Motor neuron (in vitro differentiated cells): Measurements from ENCODE around the gene CHADL. TPM values are rescaled to one million over a fixed set of nuclear protein-coding genes. Genes with fewer than 3 reads are reported as not detected.

ENCODE experiments used
- ATAC-seq, 8 experiments: fragments of 200-7000 bp; cut with Tn5 transposase; replicated peaks in 6 of 8; 2 replicates each; pipeline ENCODE4 v1.8.0; 2021; ENCODE audit warnings: mild to moderate bottlenecking in 8 of 8, moderate library complexity in 8 of 8
- H3K27ac ChIP-seq, 2 donors: fragments of 250-450 bp; sonication (Bioruptor Pico); 2 replicates each; pipeline ENCODE4 v1.9.0; 2021; ENCODE audit warnings: antibody characterized with exemption in 2 of 2, mild to moderate bottlenecking in 2 of 2, moderate library complexity in 1 of 2
- H3K4me1 ChIP-seq, 2 donors: fragments of 250-450 bp; sonication (Bioruptor Pico); replicated peaks in 1 of 2; 2 replicates each; pipeline ENCODE4 v1.6.1; 2021; ENCODE audit warnings: antibody characterized with exemption in 2 of 2, mild to moderate bottlenecking in 2 of 2, moderate library complexity in 1 of 2
- H3K4me3 ChIP-seq, 5 donors: fragments of 250-450 bp; sonication (Bioruptor Pico); 2 replicates each; pipeline ENCODE4 v1.9.0; 2021; ENCODE audit warnings: antibody characterized with exemption in 5 of 5, mild to moderate bottlenecking in 5 of 5, moderate library complexity in 4 of 5
- WGBS, 10 experiments: fragments of 450-650 bp; shearing (Covaris generic); methylation state at CpG; one replicate each; pipeline ENCODE4 v1.0.0; 2022; 5-methylcytosine and 5-hydroxymethylcytosine counted together
- in situ Hi-C, 9 experiments: fragments of 400-800 bp; cut with MboI; loops; one replicate each; pipeline ENCODE4 v1.15.0; 2021; ENCODE audit warnings: low sequenced_read_pairs in 9 of 9, low pct_unique_long_range_greater_than_20kb in 2 of 9; ENCODE audit not compliant: unreplicated experiment in 9 of 9
- total RNA-seq, 8 experiments: library from RNA; unstranded; fragments of 300-600 nt; gene quantifications; 2 replicates each; pipeline versions ENCODE4 v1.2.3 to v1.2.4, GENCODE V29; 2022

CHADL gene
- total RNA-seq, 8 experiments from 2014 or later, result 0.38 to 1.9 (median 0.52) TPM; not detected in 1

- H3K4me1 ChIP-seq, result no peaks in the 10 kb centered on the region
- no peak for ATAC-seq
- in situ Hi-C loops, result no loop called here
- no peak overlapping the region for H3K27ac ChIP-seq
- WGBS, 10 experiments, result 90% methylated on average over 2 of the region's 12 CpGs; no CpG with 5 or more reads in 9 of the 10 experiments
- no peak overlapping the region for H3K4me3 ChIP-seq
These were observed 9.4 kb upstream of the CHADL start for GRCh38 chr22:41250127-41250526.

DNA sequence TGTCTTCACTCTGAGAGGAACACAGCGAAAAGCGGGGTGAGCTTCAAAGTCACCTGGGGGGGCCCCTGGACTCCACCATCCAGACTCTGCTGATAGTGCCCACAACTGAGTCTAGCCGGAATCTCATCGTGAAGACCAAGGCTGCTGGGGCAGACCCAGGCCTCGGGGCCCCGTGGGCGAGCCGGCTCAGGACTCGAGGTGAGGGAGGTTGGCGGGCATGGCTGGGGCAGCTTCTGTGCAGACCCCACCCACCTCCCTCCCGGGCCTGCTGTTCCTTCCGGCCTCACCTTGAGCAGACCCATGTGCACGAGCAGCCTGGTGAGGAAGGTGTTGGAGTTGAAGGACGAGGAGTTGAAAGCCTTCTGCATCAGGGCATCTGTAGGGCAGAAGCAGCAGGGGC lies 8.7 kb upstream of the CHADL start:
- no peak for ATAC-seq
- Histone ChIP-seq H3K4me3 (no peak overlapping the region), H3K4me1 (no peaks in the 10 kb centered on the region), H3K27ac (no peak overlapping the region)
- 97 to 100% (median 100%) methylated on average over 2 to 6 of the region's 14 CpGs; no CpG with 5 or more reads in 7 of the 10 experiments for WGBS, 10 experiments
- in situ Hi-C loops, result no loop called here

DNA sequence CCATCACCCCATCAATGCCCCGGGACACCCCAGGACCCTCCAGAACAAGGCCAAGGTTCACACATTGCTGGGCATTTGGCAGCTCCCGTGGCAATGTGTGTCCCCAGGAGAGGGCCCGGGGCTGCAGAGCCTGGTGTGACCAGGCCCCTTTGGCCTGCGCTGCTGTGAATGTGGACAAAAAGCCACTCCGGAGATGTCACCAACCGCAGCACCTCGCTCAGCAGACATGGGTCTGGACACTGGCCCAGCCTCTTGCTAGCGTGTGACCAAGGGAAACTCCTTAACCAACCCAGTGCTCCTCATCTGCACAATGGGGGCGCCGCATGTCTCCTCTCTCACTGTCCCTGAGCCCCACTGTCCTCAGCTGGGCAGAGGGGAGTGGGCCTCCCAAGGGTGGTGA lies 8.0 kb upstream of the CHADL start:
- 90 to 100% (median 98%) methylated on average over 2 to 5 of the region's 10 CpGs; no CpG with 5 or more reads in 6 of the 10 experiments for WGBS, 10 experiments
- H3K4me3 ChIP-seq, result no peak overlapping the region
- H3K27ac ChIP-seq, result no peak overlapping the region
- ATAC-seq, result peak in 1 of 8 experiments; percentile 16
- no peaks in the 10 kb centered on the region for H3K4me1 ChIP-seq
- in situ Hi-C loops, result no loop called here

- ATAC-seq, result peak in 2 of 8 experiments; percentile 17 to 20
- no CpG with 5 or more reads among the region's 15 CpGs for WGBS, 10 experiments
- no peak overlapping the region for H3K4me3 ChIP-seq
- in situ Hi-C loops, result no loop called here
- H3K27ac ChIP-seq, result no peak overlapping the region
- H3K4me1 ChIP-seq, result no peaks in the 10 kb centered on the region
These were observed 7.6 kb upstream of the CHADL start for GRCh38 chr22:41248314-41248713.

GRCh38 chr22:41247703-41248102 lies 7.0 kb upstream of the CHADL start:
- Histone ChIP-seq H3K4me1 (no peaks in the 10 kb centered on the region), H3K4me3 (no peak overlapping the region), H3K27ac (no peak overlapping the region)
- in situ Hi-C loops, result no loop called here
- 67 to 100% (median 95%) methylated on average over 1 to 2 of the region's 7 CpGs; no CpG with 5 or more reads in 4 of the 10 experiments for WGBS, 10 experiments
- no peak for ATAC-seq

- Histone ChIP-seq H3K27ac (no peak overlapping the region), H3K4me3 (no peak overlapping the region), H3K4me1 (no peaks in the 10 kb centered on the region)
- in situ Hi-C loops, result no loop called here
- WGBS, 10 experiments, result 81 to 100% (median 95%) methylated on average over 1 to 8 of the region's 21 CpGs; no CpG with 5 or more reads in 4 of the 10 experiments
- peak in 2 of 8 experiments; percentile 10 to 22 for ATAC-seq
These were observed 5.3 kb upstream of the CHADL start for GRCh38 chr22:41245917-41246499.

DNA sequence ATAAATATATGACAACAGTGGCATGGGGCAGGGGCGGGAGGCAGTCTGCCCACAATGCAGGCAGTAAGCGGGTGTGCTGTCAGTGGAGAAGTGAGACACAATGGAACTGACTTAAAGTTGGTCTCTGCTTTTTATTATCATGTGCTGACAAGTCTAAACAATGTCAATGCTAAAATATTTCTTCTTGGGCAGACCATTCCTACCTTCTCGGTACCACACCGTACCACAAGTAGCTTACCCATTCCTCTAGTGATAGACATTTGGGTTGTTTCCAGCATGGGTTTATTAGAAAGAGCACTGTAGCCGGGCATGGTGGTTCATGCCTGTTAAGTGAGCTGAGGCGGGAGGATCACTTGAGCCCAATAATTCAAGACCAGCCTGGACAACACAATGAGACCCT lies 2.6 kb upstream of the CHADL start:
- 40 to 100% (median 93%) methylated on average over 1 to 4 of the region's 6 CpGs; no CpG with 5 or more reads in 2 of the 10 experiments for WGBS, 10 experiments
- Histone ChIP-seq H3K4me3 (no peak overlapping the region), H3K27ac (no peak overlapping the region)

DNA sequence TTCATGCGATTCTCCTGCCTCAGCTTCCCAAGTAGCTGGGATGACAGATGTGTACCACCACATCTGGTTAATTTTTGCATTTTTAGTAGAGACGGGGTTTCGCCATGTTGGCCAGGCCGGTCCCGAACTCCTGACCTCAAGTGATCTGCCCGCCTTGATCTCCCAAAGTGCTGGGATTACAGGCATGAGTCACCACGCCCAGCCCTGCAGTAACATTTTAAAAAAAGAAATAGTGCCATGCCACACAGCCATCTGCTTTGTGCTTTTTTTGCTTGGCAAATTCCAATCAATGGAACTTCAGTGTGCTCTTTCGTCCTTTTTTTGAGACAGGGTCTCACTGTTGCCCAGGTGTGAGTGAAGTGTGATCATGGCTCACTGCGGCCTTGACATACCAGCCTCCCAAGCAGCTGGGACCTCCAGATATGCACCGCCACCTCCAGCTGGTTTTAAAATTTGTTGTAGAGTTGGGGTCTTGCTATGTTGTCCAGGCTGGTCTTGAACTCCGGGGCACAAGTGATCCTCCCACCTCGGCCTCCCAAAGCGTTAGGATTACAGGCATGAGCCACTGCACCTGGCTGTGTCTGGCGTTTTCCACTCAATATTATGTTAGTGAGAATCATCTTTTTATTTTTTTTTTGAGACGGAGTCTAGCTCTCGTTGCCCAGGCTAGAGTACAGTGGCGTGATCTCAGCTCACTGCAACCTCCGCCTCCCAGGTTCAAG lies 1.8 kb upstream of the CHADL start:
- peaks cover 0 to 9% of the 10 kb centered on the region in 2 donors for H3K4me1 ChIP-seq
- 72 to 100% (median 97%) methylated on average over 2 to 12 of the region's 18 CpGs; no CpG with 5 or more reads in 1 of the 10 experiments for WGBS, 10 experiments
- no peak overlapping the region for H3K27ac ChIP-seq
- no peak overlapping the region for H3K4me3 ChIP-seq
- in situ Hi-C loops, result no loop called here
- ATAC-seq, result no peak

More for the DNA sequence above, 2.6 kb upstream of the CHADL start:
- H3K4me1 ChIP-seq, result peaks cover 0 to 3% of the 10 kb centered on the region in 2 donors
- in situ Hi-C loops, result no loop called here
- no peak for ATAC-seq

GRCh38 chr22:41241133-41241676 lies 474 bp upstream of the CHADL start:
- in situ Hi-C loops, result no loop called here
- Histone ChIP-seq H3K4me3 (no peak overlapping the region), H3K4me1 (peaks cover 3 to 11% of the 10 kb centered on the region in 2 donors), H3K27ac (no peak overlapping the region)
- no peak for ATAC-seq
- 83 to 100% (median 93%) methylated on average over 1 to 5 of the region's 7 CpGs; no CpG with 5 or more reads in 1 of the 10 experiments for WGBS, 10 experiments

DNA sequence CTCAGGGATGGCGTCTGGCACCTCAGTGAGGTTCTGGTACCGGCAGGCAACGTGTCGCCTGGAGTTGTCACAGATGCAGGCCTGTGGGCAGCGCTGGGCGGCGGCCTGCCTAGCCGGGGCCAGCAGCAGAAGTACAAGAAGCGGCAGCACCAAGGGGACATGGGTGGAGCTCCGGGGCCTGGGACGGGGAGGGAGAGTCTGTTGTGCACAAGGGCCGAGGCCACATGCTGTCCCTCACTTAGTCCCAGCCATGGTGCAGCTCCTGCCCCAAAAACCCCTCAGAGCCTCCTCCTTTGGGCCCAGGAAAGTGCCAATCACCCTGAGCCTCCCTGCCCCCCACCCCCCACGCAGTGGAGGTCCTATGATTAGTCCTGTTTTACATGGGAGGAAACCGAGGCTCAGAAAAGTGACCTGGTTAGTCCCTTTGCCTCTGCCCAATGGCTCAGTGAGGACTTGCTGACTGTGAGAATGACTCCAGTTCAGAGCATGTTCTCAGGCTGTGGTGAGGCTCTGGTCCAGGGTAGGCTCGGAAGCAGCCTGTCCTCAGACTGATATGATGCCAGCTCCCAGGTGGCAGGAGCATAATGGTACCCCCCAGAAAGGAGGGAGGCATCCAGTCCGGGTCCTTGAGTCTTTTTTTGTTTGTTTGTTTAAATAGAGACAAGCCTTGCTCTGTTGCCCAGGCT lies 1.1 kb downstream of the CHADL start:
- no peak overlapping the region for H3K27ac ChIP-seq
- no peak overlapping the region for H3K4me3 ChIP-seq
- ATAC-seq, result no peak
- H3K4me1 ChIP-seq, result peaks cover 3 to 11% of the 10 kb centered on the region in 2 donors
- in situ Hi-C loops, result no loop called here
- WGBS, 10 experiments, result 73 to 93% (median 90%) methylated on average over 2 to 5 of the region's 16 CpGs; no CpG with 5 or more reads in 7 of the 10 experiments

DNA sequence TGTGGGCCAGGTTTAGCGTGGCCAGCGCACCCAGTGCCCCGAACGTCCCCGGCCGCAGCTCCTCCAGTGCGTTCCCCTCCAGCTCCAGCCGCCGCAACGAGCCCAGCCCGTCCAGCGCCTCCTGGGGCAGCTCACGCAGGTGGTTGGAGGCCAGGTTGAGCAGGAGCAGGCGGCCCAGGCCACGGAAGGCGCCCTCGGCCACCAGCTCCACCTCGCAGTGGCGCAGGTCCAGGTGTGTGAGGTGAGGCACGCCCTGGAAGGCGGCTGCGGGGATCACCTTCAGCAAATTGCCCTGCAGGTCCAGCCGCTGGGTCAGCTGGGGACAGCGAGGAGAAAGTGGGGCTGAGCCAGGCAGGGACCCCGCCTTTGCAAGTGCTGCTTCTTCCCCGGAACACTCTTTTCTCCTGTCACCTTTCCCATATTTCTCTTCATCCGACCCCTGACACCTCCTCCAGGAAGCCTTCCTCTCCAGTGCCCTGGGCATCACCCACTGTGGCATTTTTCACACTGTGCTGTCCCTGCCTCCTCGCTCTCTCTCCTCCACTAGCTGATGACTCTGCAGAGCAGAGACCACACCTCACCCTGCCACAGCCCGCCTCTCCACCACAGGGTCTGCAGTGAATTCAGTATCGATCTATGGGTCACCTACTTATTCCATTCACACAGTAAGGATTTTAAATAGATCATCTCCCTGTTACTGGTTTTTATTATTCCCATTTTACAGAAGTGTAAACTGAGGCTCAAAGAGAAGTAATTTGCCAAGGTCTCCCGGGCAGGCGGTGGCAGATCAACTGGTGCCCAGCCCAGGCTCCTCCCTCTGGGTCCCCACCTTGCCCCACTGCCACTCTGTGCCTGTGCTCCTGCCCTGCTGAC lies 1.9 kb downstream of the CHADL start:
- H3K4me1 ChIP-seq, result peaks cover 3 to 11% of the 10 kb centered on the region in 2 donors
- 60 to 100% (median 90%) methylated on average over 1 to 5 of the region's 32 CpGs for WGBS, 10 experiments
- in situ Hi-C loops, result no loop called here
- no peak for ATAC-seq
- H3K4me3 ChIP-seq, result no peak overlapping the region
- H3K27ac ChIP-seq, result no peak overlapping the region
